Endothelial cell of umbilical vein (primary cell): ENCODE data around the gene TRAPPC12.

ENCODE experiments used
- CTCF ChIP-seq, 2 donors: IDR thresholded peaks; 1 replicate in 1 of 2; 2 replicates in 1 of 2; pipeline ENCODE4 v1.5.1; 2011; ENCODE audit warnings: low read length in 2 of 2, mild to moderate bottlenecking in 2 of 2, moderate library complexity in 2 of 2, control low read depth in 1 of 2, inconsistent platforms in 1 of 2, low read depth in 1 of 2; ENCODE audit not compliant: insufficient read depth in 1 of 2; ENCODE audit errors: extremely low read depth in 1 of 2
- EZH2 ChIP-seq: IDR thresholded peaks from 2 replicates; pipeline ENCODE4 v1.6.1; 2012; ENCODE audit warnings: borderline replicate concordance, low read depth, mild to moderate bottlenecking, moderate library complexity, low read length, inconsistent platforms; ENCODE audit not compliant: severe bottlenecking
- FOS ChIP-seq: IDR thresholded peaks from 2 replicates; pipeline ENCODE4 v1.6.1; 2011; ENCODE audit warnings: mild to moderate bottlenecking, low read length, moderate library complexity, borderline replicate concordance; ENCODE audit not compliant: insufficient read depth
- JUN ChIP-seq: IDR thresholded peaks from 2 replicates; pipeline ENCODE4 v1.6.1; 2011; ENCODE audit warnings: borderline replicate concordance, low read depth; ENCODE audit not compliant: insufficient read length, insufficient read depth
- MAX ChIP-seq: IDR thresholded peaks from 2 replicates; pipeline ENCODE4 v1.6.1; 2011; ENCODE audit not compliant: insufficient read depth, insufficient read length
- MYC ChIP-seq: IDR thresholded peaks from one replicate; pipeline ENCODE4 v1.6.1; 2011; ENCODE audit warnings: mild to moderate bottlenecking, low read depth, low read length
- POLR2A ChIP-seq: IDR thresholded peaks from 2 replicates; pipeline ENCODE4 v1.6.1; 2012; ENCODE audit warnings: low read depth, mild to moderate bottlenecking, control low read depth, low read length
- POLR2AphosphoS5 ChIP-seq: IDR thresholded peaks from 2 replicates; pipeline ENCODE4 v1.6.1; 2012; ENCODE audit warnings: low read depth, mild to moderate bottlenecking, control low read depth, low read length, moderate library complexity; ENCODE audit not compliant: insufficient read depth

GRCh38 chr2:3398857-3399256 lies 19.4 kb downstream of the TRAPPC12 start:
- TF ChIP-seq POLR2A (no peak), CTCF (IDR thresholded peaks at IDR 0.05; ENCODE audit: extremely low read depth in 1 of 2, insufficient read depth in 1 of 2, low read depth in 1 of 2, low read length in 2 of 2) (no peak), EZH2 (no peak), MYC (no peak), POLR2AphosphoS5 (no peak), MAX (no peak), FOS (no peak), JUN (no peak)
